Measurements from ENCODE around the gene SLC35A2. TPM values are rescaled to one million over a fixed set of nuclear protein-coding genes. Genes with fewer than 3 reads are reported as not detected.

Gene SLC35A2
- total and polyA plus RNA-seq, 2 of the 4 experiments (the other 2 are of a cell fraction) = 10.8 to 48.3 TPM

DNA sequence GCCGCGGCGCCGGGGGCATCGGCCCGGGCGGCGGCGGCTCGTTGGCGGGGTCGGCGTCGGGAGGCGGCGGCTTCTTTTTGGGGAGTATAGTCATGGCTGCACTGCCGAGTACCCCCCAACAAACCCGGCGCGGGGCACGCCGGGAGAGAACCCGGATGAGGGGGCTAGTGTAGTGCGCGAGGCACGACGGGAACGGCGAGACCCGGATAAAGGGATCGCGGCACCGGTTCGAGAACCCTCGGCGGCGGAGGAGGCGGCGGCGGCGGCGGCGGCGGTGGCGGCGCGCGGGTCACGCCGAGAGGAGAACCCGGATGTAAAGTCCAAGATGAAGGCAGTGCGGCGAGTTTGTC lies 46.0 kb upstream of the SLC35A2 start, which contains the start of gene OTUD5:
Gene OTUD5, minus strand, starts transcription at position 131 of the 350 bp plus-strand sequence. Its CDS starts 37 bp downstream, at position 94.
- peaks cover 12% of the 10 kb centered on the region; the same call in 1 of the 2 replicates for H3K36me3 ChIP-seq (ENCODE audit: control insufficient read depth, insufficient read depth, low read length)
- peak within 1 kb of the TSS; percentile 98 for H2BK5ac ChIP-seq (ENCODE audit: low read depth, low read length, poor library complexity, severe bottlenecking)
- H3K4me1 ChIP-seq (ENCODE audit: control insufficient read depth, insufficient read depth, low read length) = peaks cover 2% of the 10 kb centered on the region
- peak within 1 kb of the TSS; percentile 89 for H3K27ac ChIP-seq (ENCODE audit: insufficient read depth, low read length)
- H3K18ac ChIP-seq (ENCODE audit: low read depth, low read length) = peak within 1 kb of the TSS; percentile 91
- ChIA-PET POLR2A (ENCODE audit: unreplicated experiment) (interaction anchor here (1.2 kb wide), 1 partner anchor 122 kb away, joined by 3 read pairs; the partner anchor contains the start of gene WDR45), CTCF (no interaction called here)
- H3K27me3 ChIP-seq (ENCODE audit: control insufficient read depth, insufficient read depth, low read length) = no peaks in the 10 kb centered on the region
- peak within 1 kb of the TSS; percentile 86 for H3K4me2 ChIP-seq (ENCODE audit: low read depth, low read length)
- peak within 1 kb of the TSS; percentile 100 for H3K4ac ChIP-seq (ENCODE audit: low read depth, low read length)
- H2AK5ac ChIP-seq (ENCODE audit: low read depth, low read length) = peak within 1 kb of the TSS; percentile 93
- DNase-seq = no peak
- H3K9ac ChIP-seq (ENCODE audit: low read depth, low read length) = peak within 1 kb of the TSS; percentile 83
- intact Hi-C loops (cut with micrococcal nuclease) = no loop called here
- H3K9me3 ChIP-seq (ENCODE audit: control insufficient read depth, insufficient read depth, low read length) = no peaks in the 10 kb centered on the region
- 52% methylated on average over 9 of the region's 53 CpGs; no CpG with 5 or more reads in 1 of the 2 experiments for WGBS, 2 experiments (ENCODE audit: extremely low coverage in 2 of 2, insufficient read length in 1 of 2)
- H2BK20ac ChIP-seq (ENCODE audit: low read depth, low read length) = 0 out of 2 replicates have a peak within 1 kb of the TSS, but pooled peaks have one; percentile 57
- H4K5ac ChIP-seq (ENCODE audit: low read depth, low read length) = peak within 1 kb of the TSS; percentile 92
- peak within 1 kb of the TSS; percentile 78 for H3K4me3 ChIP-seq (ENCODE audit: insufficient read depth, low read depth, low read length)
- peak; percentile 51 for ATAC-seq (ENCODE audit: low read depth)
- H2AFZ ChIP-seq (replicated peaks; ENCODE audit: low read length, poor library complexity) = peak within 1 kb of the TSS; percentile 98
- in situ Hi-C loops (cut with MboI; ENCODE audit: low sequenced_read_pairs) = loop anchor here (25.0 kb wide), 1 partner anchor 105 kb away; the partner anchor contains the start of genes CCDC120 and PRAF2
- peak within 1 kb of the TSS; percentile 89 for H3K56ac ChIP-seq (ENCODE audit: extremely low read depth, insufficient read depth, low read length)
- dilution Hi-C loops (cut with HindIII; ENCODE audit: low sequenced_read_pairs, unreplicated experiment) = no loop called here
- peak within 1 kb of the TSS; percentile 98 for H4K91ac ChIP-seq (ENCODE audit: insufficient read depth, low read depth, low read length)
- H4K20me1 ChIP-seq (ENCODE audit: insufficient read depth, low read length) = peaks cover 23% of the 10 kb centered on the region; the same call in 1 of the 2 replicates
- H3K23ac ChIP-seq (ENCODE audit: low read depth, low read length) = peak within 1 kb of the TSS; percentile 96; the same call in 1 of the 2 replicates
- H3K14ac ChIP-seq (replicated peaks; ENCODE audit: low read depth, low read length) = peak within 1 kb of the TSS; percentile 99
- H3K79me1 ChIP-seq (ENCODE audit: low read depth in 1 of 2, low read length in 2 of 2) = peaks cover 4 to 49% of the 10 kb centered on the region in 2 experiments; a peak in 3 of 4 replicates
- peak within 1 kb of the TSS; percentile 76 to 98 for H4K8ac ChIP-seq (ENCODE audit: low read depth in 2 of 2, low read length in 2 of 2)
- H3K9me1 ChIP-seq (ENCODE audit: insufficient read depth, low read length) = no peaks in the 10 kb centered on the region; the same call in none of the 2 replicates
- TF ChIP-seq FOS (IDR thresholded peaks at IDR 0.05; ENCODE audit: low read depth, low read length) = no peak
- TF ChIP-seq RAD21 (IDR thresholded peaks at IDR 0.05; ENCODE audit: low read length) = no peak
- no peak for TF ChIP-seq SMC3 (IDR thresholded peaks at IDR 0.05; ENCODE audit: low read depth, low read length)
- TF ChIP-seq MAZ (IDR thresholded peaks at IDR 0.05; ENCODE audit: borderline replicate concordance, low read depth, low read length) = peak; percentile 13; the same call in 1 of the 2 replicates
- no peak for TF ChIP-seq RCOR1 (IDR thresholded peaks at IDR 0.05; ENCODE audit: insufficient replicate concordance, low read length)
- H2BK120ac ChIP-seq (ENCODE audit: low read depth, low read length) = peak within 1 kb of the TSS; percentile 91; the same call in 1 of the 2 replicates
- peak within 1 kb of the TSS; percentile 98 for H2AK9ac ChIP-seq (replicated peaks; ENCODE audit: low read depth, low read length, poor library complexity)
- BruUV-seq (replicated peaks) = no TSS peak
- H2BK15ac ChIP-seq (ENCODE audit: low read depth, low read length) = no peak within 1 kb of the TSS; the same call in 2 of the 3 replicates

Data from IMR-90 (cell line).